ENCODE measurements around the gene LAMA2. TPM values are rescaled to one million over a fixed set of nuclear protein-coding genes. Genes with fewer than 3 reads are reported as not detected.

The LAMA2 gene
- total RNA-seq, 4 donors from 2014 or later, result 61.5 to 154 (median 103) TPM

DNA sequence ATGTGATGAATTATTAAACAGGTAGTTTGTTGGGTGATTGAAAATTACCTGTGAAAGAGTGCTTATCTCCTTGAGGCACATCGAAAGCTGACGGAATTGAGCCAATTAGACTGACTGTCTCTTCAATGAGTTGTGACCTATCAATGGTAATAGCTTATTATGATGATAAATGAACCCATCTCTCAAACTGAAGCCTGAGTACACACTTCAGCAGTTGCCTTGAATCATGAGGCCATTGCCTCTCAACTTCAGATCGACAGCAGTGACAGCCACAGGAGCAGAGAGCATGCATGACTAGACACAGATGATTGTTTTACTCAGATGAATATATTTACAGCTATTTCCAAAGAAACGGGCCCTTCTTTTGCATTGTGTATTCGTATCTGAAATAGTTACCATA lies 323.9 kb downstream of the LAMA2 start:
- intact Hi-C loops (cut with DNase I; ENCODE audit: low total_unique reads), result no loop called here
- H3K27ac ChIP-seq, result no peak overlapping the region
- H3K4me3 ChIP-seq, result no peak overlapping the region
- H3K27me3 ChIP-seq, result no peaks in the 10 kb centered on the region
- no peaks in the 10 kb centered on the region for H3K9me3 ChIP-seq
- H3K36me3 ChIP-seq, result no peaks in the 10 kb centered on the region
- no peak for DNase-seq
- no peaks in the 10 kb centered on the region for H3K4me1 ChIP-seq
- TF ChIP-seq, protein P1, sequence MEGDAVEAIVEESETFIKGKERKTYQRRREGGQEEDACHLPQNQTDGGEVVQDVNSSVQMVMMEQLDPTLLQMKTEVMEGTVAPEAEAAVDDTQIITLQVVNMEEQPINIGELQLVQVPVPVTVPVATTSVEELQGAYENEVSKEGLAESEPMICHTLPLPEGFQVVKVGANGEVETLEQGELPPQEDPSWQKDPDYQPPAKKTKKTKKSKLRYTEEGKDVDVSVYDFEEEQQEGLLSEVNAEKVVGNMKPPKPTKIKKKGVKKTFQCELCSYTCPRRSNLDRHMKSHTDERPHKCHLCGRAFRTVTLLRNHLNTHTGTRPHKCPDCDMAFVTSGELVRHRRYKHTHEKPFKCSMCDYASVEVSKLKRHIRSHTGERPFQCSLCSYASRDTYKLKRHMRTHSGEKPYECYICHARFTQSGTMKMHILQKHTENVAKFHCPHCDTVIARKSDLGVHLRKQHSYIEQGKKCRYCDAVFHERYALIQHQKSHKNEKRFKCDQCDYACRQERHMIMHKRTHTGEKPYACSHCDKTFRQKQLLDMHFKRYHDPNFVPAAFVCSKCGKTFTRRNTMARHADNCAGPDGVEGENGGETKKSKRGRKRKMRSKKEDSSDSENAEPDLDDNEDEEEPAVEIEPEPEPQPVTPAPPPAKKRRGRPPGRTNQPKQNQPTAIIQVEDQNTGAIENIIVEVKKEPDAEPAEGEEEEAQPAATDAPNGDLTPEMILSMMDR (IDR thresholded peaks at IDR 0.05), result no peak
- no peak for TF ChIP-seq POLR2A (IDR thresholded peaks at IDR 0.05)

DNA sequence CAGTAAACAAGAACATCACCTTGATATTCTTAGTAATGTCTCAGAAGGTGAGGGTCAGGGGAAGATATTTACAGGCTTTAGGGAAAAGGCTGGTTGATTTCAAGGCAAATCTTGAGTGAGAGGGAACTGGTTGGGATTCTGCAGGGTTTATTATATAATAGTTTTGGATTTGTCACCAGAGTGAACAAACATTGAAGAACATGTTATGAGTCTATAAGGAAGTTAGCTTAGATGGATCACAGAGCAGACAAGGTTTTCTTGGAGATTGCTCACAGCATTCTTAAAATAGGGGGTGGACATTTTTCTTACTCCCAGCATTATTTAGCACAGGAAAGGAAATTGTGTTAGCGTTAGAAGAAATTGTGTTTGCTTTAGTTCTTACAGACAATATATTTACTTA lies 324.9 kb downstream of the LAMA2 start:
- Histone ChIP-seq H3K27me3 (no peaks in the 10 kb centered on the region), H3K4me1 (no peaks in the 10 kb centered on the region), H3K27ac (peak overlapping the region in 1 of 2 donors; percentile 50), H3K9me3 (no peaks in the 10 kb centered on the region), H3K36me3 (no peaks in the 10 kb centered on the region), H3K4me3 (no peak overlapping the region)
- intact Hi-C loops (cut with DNase I; ENCODE audit: low total_unique reads), result no loop called here
- TF ChIP-seq, protein P1 (IDR thresholded peaks at IDR 0.05), result no peak
- DNase-seq, result no peak

DNA sequence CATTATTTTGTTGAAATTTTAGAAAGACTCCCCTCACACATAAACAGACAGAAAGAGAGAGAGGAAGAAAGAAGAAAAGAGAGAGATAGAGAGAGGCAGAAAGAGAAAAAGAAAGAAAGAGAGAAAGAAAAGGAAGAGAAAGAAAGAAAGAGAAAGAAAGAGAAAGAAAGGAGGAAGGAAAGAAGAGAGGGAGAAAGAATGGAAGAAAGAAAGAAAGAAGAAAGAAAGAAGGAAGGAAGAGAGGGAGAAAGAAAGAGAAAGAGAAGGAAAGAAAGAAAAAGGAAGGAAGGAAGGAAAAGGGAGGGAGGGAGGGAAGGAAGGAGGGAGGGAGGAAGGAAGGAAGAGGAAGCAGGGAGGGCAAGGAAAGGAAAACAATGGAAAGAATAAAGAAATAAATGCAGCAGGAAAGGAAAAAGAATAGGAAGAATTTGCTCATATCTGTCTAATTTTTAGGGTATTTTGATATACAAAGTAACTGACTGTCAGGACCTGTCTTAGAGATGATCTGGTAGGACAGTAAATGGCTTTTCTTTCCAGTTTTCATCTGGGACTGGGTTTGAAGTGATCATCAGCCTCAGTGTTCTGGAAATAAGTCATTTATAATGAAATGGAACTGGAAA lies 325.6 kb downstream of the LAMA2 start:
- TF ChIP-seq, protein P1 (IDR thresholded peaks at IDR 0.05), result no peak
- no peak for TF ChIP-seq POLR2A (IDR thresholded peaks at IDR 0.05)
- no peak for DNase-seq
- H3K4me3 ChIP-seq, result no peak overlapping the region
- H3K4me1 ChIP-seq, result no peaks in the 10 kb centered on the region
- H3K27me3 ChIP-seq, result no peaks in the 10 kb centered on the region
- no peaks in the 10 kb centered on the region for H3K36me3 ChIP-seq
- intact Hi-C loops (cut with DNase I; ENCODE audit: low total_unique reads), result no loop called here
- peak overlapping the region in 1 of 2 donors; percentile 50 for H3K27ac ChIP-seq
- H3K9me3 ChIP-seq, result no peaks in the 10 kb centered on the region

DNA sequence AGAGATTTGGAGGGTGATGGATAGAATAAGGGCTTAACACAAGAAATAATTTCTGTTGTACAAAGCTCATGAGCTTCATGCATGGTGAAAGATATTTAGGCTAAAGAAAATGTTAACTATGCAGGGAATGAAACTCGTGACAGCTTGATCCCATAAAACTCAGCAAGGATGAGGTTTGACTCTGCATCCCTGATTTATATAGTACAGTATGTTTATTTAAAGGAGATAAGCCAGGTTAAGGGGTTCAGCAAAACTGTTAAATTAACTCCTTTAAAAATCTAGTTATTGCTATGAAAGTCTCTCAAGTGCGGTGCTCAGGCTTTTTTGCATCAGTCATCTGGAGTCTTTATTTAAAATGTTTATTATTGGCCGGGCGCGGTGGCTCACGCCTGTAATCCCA lies 326.4 kb downstream of the LAMA2 start:
- no peaks in the 10 kb centered on the region for H3K27me3 ChIP-seq
- intact Hi-C loops (cut with DNase I; ENCODE audit: low total_unique reads), result no loop called here
- H3K9me3 ChIP-seq, result no peaks in the 10 kb centered on the region
- H3K27ac ChIP-seq, result peak overlapping the region in 1 of 2 donors; percentile 50
- H3K4me1 ChIP-seq, result no peaks in the 10 kb centered on the region
- no peak overlapping the region for H3K4me3 ChIP-seq
- H3K36me3 ChIP-seq, result no peaks in the 10 kb centered on the region
- TF ChIP-seq, protein P1 (IDR thresholded peaks at IDR 0.05), result no peak
- TF ChIP-seq POLR2A (IDR thresholded peaks at IDR 0.05), result no peak
- no peak for DNase-seq

DNA sequence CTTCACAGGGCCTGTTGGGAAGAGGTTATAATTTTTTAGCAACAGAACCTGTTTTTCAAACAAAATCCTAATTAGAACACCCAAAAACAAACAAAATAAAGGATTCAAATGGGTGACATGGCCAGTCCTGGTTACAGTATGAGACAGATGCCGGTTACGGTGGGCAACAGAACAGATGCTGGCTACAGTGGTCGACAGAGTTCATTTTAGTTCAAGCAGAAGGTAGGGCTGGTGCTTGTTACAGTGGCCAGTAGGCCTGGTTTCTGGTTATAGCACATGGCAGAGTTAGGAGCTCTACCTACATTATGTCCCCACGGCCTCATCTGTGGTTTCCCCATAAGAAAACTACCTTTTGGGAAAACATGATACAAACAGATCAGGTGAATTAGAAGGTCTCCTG lies 327.7 kb downstream of the LAMA2 start:
- intact Hi-C loops (cut with DNase I; ENCODE audit: low total_unique reads), result no loop called here

More for the DNA sequence above, 327.7 kb downstream of the LAMA2 start:
- no peak overlapping the region for H3K4me3 ChIP-seq
- H3K36me3 ChIP-seq, result no peaks in the 10 kb centered on the region
- no peak for DNase-seq
- H3K4me1 ChIP-seq, result no peaks in the 10 kb centered on the region
- no peak for TF ChIP-seq POLR2A (IDR thresholded peaks at IDR 0.05)
- TF ChIP-seq, protein P1 (IDR thresholded peaks at IDR 0.05), result no peak
- H3K9me3 ChIP-seq, result no peaks in the 10 kb centered on the region
- no peaks in the 10 kb centered on the region for H3K27me3 ChIP-seq
- H3K27ac ChIP-seq, result no peak overlapping the region

Measured in uterus (tissue), 4 donors.